Right atrium auricular region (tissue), 2 donors: ENCODE measurements around the gene PNLIP. TPM values are rescaled to one million over a fixed set of nuclear protein-coding genes. Genes with fewer than 3 reads are reported as not detected.

ENCODE experiments used
- DNase-seq: peaks from one replicate; pipeline ENCODE4 v3.0.0-alpha.2; 2019; ENCODE audit warnings: low spot score
- H3K27ac ChIP-seq, 2 donors: fragments of 200-600 bp; sonication (generic); 1 replicate in 1 of 2; 2 replicates in 1 of 2; pipeline ENCODE4 v1.5.1; 2016 to 2019
- H3K27me3 ChIP-seq, 2 donors: fragments of 200-600 bp; sonication (generic); one replicate each; pipeline versions ENCODE4 v1.5.1 to v1.6.0; 2017 to 2019
- H3K36me3 ChIP-seq: fragments of 200-600 bp; sonication (generic); one replicate; pipeline ENCODE4 v1.5.1; 2016
- H3K4me1 ChIP-seq, 2 donors: fragments of 200-600 bp; sonication (generic); one replicate each; pipeline versions ENCODE4 v1.5.1 to v1.6.0; 2017 to 2019
- H3K4me3 ChIP-seq, 2 donors: fragments of 200-600 bp; sonication (generic); 1 replicate in 1 of 2; 2 replicates in 1 of 2; pipeline ENCODE4 v1.5.1; 2017 to 2019; ENCODE audit warnings: mild to moderate bottlenecking in 1 of 2, moderate library complexity in 1 of 2
- H3K9me3 ChIP-seq, 2 donors: fragments of 200-600 bp; sonication (generic); one replicate each; pipeline ENCODE4 v1.5.1; 2019
- total RNA-seq, 2 donors: library from RNA; depleted of rRNA; stranded (reverse); fragments of >200 nt; gene quantifications; one replicate each; pipeline ENCODE4 v1.1.0, GENCODE V29; 2016
- TF ChIP-seq, protein P1 (sequence below), 2 donors: fragments of 200-600 bp; sonication (generic); IDR thresholded peaks; one replicate each; pipeline ENCODE4 v1.5.1; 2019; ENCODE audit warnings: antibody characterized with exemption in 2 of 2

Gene PNLIP
- total RNA-seq, 2 donors from 2014 or later = not detected

DNA sequence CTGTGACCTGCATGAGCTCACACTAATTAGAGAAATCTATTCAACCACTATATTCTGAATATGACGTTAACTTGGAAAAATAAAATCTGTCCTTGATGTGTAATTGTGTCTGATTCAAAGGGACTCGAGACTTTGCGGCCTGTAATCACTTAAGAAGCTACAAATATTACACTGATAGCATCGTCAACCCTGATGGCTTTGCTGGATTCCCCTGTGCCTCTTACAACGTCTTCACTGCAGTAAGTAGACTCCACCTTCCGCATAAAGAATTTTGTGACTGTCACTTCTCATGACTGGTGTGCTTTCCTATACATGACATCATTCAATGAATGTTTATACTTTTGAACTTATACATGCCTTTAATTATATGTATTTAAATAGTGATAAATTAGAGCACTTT lies 10.1 kb downstream of the PNLIP start:
- H3K9me3 ChIP-seq = no peaks in the 10 kb centered on the region
- TF ChIP-seq, protein P1, sequence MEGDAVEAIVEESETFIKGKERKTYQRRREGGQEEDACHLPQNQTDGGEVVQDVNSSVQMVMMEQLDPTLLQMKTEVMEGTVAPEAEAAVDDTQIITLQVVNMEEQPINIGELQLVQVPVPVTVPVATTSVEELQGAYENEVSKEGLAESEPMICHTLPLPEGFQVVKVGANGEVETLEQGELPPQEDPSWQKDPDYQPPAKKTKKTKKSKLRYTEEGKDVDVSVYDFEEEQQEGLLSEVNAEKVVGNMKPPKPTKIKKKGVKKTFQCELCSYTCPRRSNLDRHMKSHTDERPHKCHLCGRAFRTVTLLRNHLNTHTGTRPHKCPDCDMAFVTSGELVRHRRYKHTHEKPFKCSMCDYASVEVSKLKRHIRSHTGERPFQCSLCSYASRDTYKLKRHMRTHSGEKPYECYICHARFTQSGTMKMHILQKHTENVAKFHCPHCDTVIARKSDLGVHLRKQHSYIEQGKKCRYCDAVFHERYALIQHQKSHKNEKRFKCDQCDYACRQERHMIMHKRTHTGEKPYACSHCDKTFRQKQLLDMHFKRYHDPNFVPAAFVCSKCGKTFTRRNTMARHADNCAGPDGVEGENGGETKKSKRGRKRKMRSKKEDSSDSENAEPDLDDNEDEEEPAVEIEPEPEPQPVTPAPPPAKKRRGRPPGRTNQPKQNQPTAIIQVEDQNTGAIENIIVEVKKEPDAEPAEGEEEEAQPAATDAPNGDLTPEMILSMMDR (IDR thresholded peaks at IDR 0.05) = no peak
- no peaks in the 10 kb centered on the region for H3K27me3 ChIP-seq
- H3K36me3 ChIP-seq = no peaks in the 10 kb centered on the region
- no peak overlapping the region for H3K27ac ChIP-seq
- no peak for DNase-seq
- no peak overlapping the region for H3K4me3 ChIP-seq
- H3K4me1 ChIP-seq = no peaks in the 10 kb centered on the region

DNA sequence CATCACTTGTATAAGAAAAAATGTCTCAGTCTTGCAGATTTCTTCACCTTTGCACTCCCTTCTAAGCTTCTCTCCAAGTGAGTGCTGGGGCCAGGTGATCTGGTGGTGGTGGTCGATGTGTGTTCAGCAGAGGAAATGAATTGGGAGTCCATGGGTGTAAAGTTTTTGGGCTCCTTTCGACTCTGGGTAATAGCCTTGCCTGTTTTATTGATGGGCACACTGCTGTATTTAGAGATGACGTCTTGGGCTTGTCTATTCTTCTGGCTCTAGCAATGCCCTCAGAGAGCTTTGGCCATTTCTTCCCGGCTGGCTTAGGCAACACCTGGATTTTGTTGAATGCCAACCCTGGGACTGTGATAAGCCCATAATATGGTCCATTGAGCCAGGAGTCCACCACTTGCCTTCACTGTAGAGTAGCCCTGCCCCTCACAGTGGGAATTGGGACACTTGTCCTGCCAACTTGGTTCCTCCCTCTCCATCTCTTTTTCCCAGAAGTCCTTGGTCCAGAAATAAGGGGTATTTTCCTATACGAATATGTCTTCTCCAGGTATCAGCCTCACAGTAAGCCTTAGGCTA lies 11.7 kb downstream of the PNLIP start:
- Histone ChIP-seq H3K4me1 (no peaks in the 10 kb centered on the region), H3K4me3 (no peak overlapping the region), H3K36me3 (no peaks in the 10 kb centered on the region), H3K9me3 (no peaks in the 10 kb centered on the region), H3K27ac (no peak overlapping the region), H3K27me3 (no peaks in the 10 kb centered on the region)
- TF ChIP-seq, protein P1 (IDR thresholded peaks at IDR 0.05) = no peak
- no peak for DNase-seq

DNA sequence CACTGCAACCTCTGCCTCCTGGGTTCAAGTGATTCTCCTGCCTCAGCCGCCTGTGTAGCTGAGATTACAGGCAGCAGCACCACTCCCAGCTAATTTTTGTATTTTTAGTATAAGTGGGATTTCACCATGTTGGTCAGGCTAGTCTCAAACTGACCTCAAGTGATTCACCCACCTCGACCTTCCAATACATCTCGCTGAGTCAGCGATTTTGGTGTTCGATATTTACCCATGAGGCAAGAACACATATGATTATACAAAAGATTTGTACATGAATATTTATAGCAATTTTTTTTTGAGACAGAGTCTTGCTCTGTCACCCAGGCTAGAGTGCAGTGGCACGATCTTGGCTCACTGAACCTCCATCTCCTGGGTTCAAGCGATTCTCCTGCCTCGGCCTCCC lies 19.8 kb downstream of the PNLIP start:
- H3K36me3 ChIP-seq = no peaks in the 10 kb centered on the region
- TF ChIP-seq, protein P1 (IDR thresholded peaks at IDR 0.05) = no peak
- DNase-seq = no peak

DNA sequence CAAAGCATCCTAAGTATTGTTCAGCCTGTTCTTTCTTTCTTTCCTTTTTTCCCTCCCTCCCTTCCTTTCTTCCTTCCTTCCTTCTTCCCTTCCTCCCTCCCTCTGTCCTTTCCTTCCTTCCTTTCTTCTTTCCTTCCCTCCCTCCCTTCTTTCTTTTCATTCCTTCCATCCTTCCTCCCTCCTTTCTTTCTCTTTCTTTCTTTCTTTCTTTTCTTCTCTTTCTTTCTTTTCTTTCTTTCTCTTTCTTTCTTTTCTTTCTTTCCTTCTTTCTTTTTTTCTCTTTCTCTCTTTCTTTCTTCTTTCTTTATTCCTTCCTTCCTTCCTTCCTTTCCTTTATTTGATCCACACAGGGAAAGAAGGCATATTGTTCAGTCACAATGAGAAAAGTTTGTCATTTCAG lies 21.2 kb downstream of the PNLIP start:
- H3K9me3 ChIP-seq = no peaks in the 10 kb centered on the region
- no peak for DNase-seq
- no peaks in the 10 kb centered on the region for H3K4me1 ChIP-seq
- H3K27me3 ChIP-seq = no peaks in the 10 kb centered on the region
- no peaks in the 10 kb centered on the region for H3K36me3 ChIP-seq
- TF ChIP-seq, protein P1 (IDR thresholded peaks at IDR 0.05) = no peak
- no peak overlapping the region for H3K27ac ChIP-seq
- no peak overlapping the region for H3K4me3 ChIP-seq

More for the DNA sequence above, 19.8 kb downstream of the PNLIP start:
- Histone ChIP-seq H3K9me3 (no peaks in the 10 kb centered on the region), H3K27ac (no peak overlapping the region), H3K27me3 (no peaks in the 10 kb centered on the region), H3K4me1 (no peaks in the 10 kb centered on the region), H3K4me3 (no peak overlapping the region)

DNA sequence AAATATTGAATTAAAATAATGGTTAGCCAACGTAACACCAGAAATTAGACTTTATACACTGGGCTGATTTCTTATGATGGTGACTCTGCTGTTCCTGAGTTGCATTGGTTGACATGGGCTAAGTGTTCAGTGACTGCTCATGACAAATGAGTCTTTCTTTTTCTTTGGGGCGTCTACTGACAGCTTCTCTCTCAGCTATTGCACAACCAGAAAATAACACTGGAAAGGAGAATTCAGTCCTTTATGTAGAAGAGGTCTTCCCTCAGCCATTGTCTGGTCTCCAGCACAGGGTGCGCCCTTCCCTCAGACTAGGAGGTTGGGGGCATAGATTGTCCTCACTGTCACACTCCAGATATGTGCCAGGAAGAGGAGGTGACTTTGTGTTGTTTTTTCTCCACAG lies 21.6 kb downstream of the PNLIP start:
- Histone ChIP-seq H3K9me3 (no peaks in the 10 kb centered on the region), H3K27ac (no peak overlapping the region), H3K4me3 (no peak overlapping the region), H3K27me3 (no peaks in the 10 kb centered on the region), H3K4me1 (no peaks in the 10 kb centered on the region), H3K36me3 (no peaks in the 10 kb centered on the region)
- no peak for DNase-seq
- TF ChIP-seq, protein P1 (IDR thresholded peaks at IDR 0.05) = no peak

DNA sequence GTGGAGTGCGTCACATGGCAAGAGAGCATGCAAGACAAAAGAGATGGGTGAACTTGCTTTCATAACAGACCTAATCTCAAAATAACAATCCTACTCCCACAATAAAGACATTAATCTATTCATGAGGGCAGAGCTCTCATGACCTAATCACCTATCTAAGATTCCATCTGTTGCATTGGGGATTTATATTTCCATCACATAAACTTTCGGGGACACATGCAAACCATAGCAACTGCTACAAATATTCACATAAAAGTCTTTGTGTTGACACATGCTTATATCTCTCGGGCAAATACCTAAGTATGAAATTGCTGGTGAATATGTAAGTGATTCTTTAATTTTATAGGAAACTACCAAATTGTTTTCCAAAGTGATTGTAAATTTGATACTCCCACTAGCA lies 29.1 kb downstream of the PNLIP start:
- no peaks in the 10 kb centered on the region for H3K36me3 ChIP-seq
- H3K9me3 ChIP-seq = no peaks in the 10 kb centered on the region
- H3K27me3 ChIP-seq = no peaks in the 10 kb centered on the region
- no peaks in the 10 kb centered on the region for H3K4me1 ChIP-seq
- TF ChIP-seq, protein P1 (IDR thresholded peaks at IDR 0.05) = no peak
- no peak overlapping the region for H3K27ac ChIP-seq
- no peak for DNase-seq
- H3K4me3 ChIP-seq = no peak overlapping the region
